GM18909 (cell line): ENCODE measurements around the gene EXOC6.

Source experiments
- ATAC-seq: cut with Tn5 transposase; IDR thresholded peaks from one replicate; pipeline ENCODE4 v1.9.1; 2021; ENCODE audit warnings: mild to moderate bottlenecking; ENCODE audit not compliant: unreplicated experiment, poor library complexity

The EXOC6 gene

DNA sequence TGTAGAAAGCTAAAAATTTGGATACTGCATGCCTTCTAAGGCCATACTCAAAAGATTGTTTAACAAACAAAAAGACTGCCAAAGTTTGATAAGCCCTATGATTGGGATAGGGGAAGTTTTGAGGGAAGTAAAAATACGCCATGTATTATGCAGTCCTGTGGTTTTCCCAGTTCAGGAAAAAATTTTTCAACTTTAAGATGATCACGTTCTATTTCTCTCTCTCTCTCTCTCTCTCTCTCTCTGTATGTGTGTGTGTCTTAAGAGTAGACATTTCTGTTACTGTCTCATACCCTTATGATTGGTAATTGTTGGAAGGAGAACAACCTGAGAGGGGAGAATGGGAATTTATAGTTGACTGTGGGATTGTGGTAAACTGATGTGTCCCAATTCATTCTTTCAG, 143.2 kb downstream of the EXOC6 start:
- ATAC-seq = no peak

DNA sequence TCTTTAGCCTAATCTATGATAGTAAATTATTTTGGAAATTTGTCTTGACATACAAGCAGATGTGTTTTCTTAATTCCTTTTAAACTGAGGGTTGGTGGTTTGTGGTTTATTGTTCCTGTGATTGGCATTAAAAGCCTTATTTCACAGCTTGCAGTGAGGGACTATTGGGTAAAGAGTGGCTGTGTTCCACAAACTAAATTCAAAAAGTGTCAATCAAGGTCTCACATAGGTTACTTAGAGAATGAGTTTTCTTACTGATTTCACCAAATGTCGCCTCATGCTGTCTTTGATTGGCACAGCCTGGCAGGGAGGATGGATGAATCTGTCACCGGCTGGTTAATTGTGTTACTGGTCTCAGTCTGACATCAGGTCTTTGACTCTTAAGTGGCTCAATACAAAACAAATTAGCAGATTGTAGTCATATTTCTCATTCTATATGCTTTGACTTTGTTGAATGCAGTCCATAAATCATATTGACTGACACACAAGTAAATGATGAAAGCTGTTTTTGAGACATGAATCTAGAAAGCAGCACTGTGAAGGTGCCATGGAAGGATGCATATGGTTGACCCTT, 145.5 kb downstream of the EXOC6 start:
- ATAC-seq = no peak

DNA sequence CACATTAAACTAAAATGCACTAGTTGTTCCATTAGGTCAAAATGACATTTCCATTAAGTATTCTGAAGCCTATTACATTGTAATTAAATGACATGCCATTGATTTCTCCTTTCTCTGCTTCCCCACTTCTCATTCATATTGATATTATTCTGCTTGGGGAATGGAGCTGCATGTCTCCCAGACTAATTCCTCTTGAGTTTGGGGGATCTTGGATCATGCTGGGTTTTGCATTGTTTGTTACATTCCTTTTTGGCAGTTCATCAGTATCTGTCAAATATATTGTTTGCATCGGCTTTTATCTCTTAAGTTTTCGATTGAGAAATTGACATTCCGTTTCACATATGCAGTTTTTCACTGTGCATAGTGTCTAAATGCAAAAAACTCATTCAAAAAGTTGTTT, 147.2 kb downstream of the EXOC6 start:
- no peak for ATAC-seq

DNA sequence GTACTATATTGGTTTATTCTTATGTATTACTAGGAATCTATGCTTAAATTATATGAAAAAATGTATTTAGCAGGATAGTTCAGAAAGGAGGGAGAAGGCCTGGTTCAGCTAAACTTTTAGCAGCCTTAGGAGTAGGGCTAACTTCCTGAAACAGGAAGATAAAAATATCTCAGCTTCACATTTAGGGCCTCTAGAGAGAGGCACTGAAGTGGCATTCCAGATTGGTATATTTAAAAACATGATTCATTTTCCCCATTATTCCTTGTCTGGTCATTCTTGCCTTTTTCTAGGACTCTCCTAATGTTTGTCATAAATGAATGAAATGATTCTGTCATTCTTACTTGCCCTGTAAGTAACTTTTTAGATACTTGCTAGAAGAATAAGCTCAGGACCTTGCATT, 149.3 kb downstream of the EXOC6 start:
- no peak for ATAC-seq

DNA sequence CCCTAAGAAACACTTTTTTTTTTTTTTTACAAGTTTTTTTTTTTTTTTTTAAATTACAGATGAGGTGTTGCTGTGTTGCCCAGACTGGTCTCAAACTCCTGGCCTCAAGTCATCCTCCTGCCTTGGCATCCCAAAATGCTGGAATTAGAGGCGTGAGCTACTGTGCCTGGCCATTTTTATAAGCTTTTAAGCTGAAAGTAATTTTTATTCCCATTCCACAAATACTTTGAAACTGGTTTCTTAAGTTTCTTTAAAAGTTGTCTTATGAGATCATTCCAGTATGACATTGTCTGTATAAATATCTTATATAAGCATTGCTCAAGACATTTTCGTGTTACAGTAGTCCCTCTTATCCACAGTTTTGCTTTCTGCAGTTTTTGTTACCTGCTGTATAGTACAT, 150.9 kb downstream of the EXOC6 start:
- no peak for ATAC-seq

DNA sequence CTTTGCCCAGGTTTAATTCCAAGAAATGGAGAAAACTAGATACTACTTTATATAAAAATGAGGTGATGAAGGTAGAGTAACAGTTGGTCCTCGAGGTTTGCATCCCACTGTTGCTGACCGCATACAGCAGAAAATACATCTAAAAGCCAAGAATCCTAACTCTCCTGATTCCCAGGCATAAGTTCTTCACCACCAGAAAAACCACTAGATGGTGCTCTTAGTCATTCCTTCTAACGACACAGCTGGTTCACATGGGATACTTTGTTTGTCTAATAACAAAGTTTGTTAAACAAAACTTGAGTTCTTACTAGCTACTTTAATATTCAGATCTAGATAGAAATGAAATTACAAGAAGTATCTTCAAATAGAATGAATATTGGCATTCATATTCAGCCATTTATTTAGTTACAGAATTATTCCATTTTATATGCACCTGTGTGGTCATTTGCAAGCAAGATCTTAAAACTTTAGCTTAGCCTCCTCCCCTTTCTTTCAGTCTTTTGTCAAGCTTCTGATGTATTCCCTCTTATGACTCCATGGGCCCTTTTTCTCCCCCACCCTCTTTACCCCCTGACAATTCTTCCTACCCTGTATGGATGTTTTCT, 158.2 kb downstream of the EXOC6 start:
- no peak for ATAC-seq

DNA sequence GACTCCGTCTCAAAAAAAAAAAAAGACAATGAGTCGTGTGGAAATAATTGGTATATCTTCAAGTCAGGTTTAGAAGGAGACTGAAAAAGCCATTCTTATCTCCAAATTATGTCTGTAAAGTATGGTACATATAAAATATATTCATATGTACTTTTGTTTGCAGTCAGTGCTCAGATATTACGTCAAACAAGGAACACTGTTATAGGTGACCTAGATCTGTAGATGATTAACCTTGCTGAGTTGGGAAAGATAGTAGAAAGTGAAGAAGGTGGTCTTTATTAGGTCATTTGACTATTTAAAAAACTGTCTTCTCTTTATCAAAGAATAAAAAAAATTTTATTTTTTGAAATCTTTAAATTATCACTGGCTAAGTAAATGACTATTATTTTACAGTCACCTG, 167.4 kb downstream of the EXOC6 start:
- no peak for ATAC-seq

DNA sequence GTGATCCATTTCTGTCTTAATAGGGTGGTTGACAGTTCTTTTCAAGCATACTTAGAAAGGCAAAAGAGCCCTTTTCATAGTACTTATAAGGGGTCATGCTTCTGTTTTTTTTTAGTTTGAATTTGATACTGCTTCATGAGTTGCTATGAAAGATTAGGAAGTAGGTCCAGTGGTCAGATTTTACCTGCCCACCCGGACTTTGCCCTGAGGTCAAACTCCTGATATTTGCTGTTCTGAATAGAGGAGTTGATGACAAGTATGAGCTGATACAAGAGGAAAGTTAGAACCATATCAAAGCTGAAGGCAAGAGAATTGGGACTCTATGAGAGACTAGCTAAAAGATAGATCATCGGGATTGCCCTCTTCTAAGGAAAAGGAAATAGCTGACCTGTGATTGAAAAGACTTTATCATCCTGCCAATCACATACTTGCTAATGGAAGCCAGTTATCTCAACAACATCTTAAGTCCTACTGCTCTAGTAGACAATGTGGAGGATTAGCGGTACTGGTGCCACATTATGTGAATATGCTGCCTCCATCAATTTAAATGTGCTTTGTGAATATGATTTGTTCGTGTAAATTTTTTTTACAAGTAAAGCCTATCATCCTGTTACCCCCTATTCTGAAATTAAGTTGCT, 174.8 kb downstream of the EXOC6 start:
- ATAC-seq = no peak

DNA sequence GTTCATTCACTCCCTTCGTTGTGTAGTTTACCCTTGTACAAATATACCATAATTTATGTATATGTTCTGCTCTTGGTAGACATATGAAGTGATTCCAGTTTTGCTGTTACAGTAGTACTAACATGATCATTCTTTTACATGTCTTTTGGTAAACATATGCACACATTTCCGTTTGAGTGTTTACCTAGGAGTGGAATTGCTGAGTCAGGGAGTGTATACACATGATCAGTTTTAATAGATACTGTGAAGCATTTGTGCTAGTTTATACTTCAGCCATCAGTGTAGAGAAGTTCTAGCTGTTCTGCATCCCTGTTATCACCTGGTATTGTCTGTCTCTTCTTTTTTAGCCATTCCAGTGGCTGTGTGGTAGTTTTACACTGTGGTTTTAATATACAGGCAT, 177.8 kb downstream of the EXOC6 start:
- ATAC-seq = no peak

DNA sequence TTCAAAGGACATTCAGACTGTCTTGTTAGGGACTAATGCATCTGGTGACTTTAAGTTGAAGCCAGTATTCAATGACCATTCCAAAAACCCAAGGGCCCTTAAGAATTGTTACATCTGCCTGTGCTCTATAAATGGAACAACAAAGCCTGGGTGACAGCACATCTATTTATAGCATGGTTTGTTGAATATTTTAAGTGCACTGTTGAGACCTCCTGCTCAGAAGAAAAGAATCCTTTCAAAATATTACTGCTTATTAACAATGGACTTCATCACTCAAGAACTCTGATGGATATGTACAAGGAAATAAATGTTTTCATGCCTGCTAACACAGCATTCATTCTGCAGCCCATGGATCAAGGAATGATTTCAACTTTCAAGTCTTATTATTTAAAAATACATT, 179.2 kb downstream of the EXOC6 start:
- no peak for ATAC-seq

DNA sequence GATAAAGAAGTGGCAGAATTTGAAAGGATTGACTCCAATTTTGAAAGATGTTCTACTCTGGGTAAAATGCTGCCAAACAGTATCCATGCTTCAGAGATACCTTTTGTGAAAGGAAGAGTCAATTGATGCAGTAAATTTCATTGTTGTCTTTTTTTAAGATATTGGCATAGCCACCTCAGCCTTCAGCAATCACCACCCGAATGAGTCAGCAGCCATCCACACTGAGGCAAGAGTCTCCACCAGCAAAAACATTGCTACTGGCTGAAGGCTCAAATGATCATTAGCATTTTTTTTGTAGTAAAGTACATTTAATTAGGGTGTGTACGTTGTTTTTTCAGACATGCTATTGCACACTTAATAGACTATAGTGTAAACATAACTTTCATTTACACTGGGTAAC, 180.6 kb downstream of the EXOC6 start:
- ATAC-seq = no peak

DNA sequence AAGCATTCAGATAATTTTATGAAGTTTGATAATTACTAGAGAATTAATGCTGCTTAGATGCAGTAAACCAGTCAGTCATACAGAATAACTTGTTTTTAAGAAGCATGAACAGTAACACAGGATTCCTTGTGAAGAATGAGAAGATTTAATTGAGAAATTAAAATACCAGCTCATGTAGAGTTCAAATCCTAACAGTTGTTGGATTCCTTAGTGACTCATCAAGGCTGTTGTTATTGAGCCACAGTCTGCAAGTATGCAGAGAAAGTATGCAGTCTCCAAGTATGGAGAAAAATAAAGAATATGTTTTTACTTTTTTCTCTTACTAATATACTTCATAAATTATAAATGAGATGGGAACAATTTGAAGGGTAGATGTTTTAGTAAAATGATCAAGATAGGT, 182.1 kb downstream of the EXOC6 start:
- no peak for ATAC-seq

DNA sequence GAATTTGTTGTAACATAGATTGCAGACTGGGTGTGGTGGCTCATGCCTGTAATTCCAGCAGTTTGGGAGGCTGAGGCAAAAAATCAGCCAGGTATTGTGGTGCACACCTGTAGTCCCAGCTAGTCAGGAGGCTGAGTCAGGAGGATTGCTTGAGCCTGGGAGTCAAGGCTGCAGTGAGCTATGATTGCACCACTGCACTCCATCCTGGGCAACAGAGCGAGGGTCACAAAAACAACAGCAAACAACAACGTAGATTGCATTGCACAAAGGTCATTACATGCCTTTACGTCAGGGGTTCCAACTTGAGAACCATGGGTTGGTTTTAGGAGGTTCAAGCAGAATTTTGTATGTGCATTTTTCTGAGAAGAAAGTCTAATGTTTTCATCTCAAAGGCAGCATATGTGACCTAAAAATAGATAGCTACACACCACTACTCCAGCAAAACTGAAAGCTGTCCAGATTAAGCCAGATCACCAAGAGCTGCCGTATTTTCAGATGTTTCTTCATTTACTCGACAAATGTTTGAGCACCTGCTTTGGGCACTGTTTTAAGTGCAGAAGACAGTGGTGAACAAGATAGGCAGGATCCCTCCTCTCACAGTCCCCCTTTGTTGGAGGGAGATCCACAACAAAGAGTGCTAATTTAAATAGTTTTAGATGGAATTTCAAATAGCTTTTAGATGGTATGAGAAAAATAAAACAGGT, 183.9 kb downstream of the EXOC6 start:
- no peak for ATAC-seq

DNA sequence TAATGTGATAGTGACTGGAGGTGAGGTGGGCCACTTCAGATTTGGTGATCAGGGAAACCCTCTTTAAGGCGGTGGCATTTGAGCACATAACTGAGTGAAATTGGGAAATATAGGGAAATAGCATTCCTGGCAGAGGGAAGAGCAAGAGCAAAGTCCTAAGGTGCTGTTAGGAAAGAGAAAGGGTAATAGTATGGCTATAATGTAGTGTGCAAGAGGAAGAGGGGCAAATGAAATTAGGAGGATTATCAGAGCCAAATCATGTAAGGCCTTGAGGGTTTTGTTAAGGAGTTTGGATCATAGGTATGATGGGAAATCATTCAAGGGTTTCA, 184.5 kb downstream of the EXOC6 start:
- ATAC-seq = no peak

DNA sequence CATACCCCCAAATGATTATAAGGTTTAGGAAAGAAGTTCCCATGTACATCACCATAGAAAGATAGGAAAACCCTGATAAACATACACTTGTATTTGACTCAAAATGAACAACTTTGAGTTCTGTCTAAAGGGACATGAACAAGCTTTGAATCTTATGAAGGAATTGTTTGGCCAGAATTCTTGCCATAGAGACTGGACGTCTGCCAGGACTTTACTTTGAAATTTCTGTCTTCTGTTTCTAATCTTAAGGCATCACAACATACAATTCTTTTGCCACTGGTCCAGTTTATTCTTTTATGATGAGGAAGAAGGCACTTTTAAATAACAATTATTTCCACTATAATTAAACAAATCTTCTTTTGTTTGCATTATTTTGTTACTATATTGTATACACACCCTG, 186.1 kb downstream of the EXOC6 start:
- ATAC-seq = no peak

DNA sequence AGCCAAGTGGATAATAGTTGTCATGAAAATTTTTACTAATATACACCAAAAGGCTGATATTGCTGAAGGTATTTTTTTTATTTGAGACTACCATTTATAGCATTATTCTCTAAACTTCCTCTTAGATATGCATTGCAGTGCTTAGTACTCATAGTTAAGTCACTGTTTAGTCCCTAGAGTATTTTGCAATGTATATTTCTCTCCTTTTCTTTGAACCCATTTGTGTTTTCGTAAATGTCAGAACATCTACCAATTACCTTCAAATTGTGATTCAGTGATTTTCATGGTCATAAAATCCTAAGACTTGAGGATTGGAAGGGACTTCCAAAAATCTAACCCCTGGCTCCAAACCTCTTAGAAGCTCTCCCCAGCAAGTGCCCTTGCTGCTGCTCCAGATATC, 190.8 kb downstream of the EXOC6 start:
- no peak for ATAC-seq

DNA sequence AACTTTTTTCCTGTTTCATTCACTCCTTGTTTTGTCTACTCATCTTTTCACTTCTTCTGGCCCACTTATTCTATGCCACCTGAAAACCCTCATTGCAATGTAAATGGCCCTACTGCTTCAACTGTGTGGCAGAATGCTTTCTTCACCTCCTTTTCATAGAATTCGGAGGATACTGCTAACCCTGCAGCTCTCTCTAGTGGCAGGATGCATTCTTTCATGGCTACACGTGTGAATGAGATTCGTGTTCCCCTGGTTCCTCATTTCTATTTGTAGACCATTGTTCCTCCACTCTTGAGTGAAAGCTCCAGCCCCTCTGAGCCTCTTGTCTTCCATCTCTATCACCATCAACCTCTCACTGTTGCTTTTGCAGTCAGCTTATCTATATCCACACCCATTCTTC, 191.4 kb downstream of the EXOC6 start:
- no peak for ATAC-seq

DNA sequence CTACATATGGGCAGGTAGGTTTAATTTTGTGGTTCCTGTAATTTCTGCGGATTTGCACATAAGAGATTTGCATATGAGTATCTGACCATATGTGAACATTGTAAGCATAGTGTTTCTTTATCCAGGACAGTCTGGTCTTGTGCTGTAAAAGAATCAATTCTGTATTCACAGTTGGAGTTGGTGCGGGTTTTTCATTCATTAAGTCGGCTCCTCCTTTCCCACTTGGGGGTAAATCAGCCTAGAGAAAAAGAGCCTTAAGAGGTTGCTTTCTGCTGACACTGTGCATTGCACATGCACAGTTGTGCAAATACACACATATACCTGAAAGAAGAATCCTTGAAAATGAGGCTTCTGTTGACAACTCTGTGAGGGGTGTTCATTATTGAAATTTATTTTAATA, 206.2 kb downstream of the EXOC6 start:
- no peak for ATAC-seq

DNA sequence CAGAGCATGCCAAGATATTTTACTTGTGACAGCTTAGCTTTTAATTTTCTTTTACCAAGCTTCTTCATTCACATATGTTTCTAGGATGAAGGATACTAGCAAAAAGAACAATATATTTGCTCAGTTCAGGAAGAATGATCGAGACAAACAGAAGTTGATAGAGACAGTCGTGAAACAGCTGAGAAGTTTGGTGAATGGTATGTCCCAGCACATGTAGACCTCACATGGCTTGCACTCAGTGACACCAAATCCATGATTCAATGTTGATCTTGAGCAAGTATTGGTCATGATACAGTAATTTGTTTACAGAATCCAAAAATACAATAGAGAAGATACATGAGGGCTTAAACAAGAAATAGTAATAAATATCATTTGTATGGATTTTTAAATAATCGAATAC, 209.8 kb downstream of the EXOC6 start:
- ATAC-seq = no peak

DNA sequence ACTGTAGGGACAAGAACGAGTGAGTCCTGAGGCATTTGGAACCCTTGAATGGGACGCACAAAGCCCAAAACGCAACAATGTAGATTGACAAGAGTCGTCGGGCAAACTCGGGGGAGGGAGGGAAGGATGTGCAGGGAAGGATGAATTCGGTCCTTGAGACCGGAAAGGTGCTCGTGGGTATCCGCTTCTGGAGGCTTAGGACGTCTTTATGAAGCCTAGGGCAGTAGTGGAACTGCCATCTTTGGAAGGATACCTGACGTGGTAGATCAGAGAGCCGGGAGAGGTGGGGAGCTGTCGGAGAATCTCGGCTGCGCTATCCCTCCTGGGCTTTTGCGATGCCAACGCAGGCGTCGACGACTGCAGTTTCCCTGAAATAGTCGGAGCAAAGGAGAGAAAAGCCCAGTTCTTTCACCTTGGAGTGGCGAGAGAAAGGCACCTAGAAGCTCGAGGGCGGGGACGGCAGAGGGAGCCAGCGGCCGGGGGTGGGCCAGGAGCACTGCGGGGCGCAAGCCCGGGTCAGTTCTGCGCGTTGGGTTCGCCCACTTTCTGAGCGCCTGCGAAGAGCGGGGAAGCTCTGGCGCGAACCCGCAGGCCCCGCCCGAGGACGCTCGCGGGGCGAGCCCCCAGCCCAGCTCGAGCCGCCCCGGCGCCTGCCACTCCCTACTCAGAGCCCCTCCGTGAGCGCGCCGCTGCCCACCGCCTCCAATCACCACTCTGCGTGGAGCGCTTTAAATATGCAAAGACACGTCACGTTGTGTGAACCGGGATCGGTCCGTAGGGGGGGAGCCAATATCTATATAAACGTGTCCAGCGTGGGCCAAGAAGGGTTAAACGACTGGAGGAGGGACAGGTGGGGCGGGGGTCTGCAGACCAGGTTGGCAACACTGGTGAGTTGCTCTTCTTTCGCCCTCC, 211.9 kb downstream of the EXOC6 start, which contains the start of gene CYP26C1:
TSS of gene CYP26C1 (plus strand) at position 824 of the 912 bp plus-strand sequence. CDS start 466 bp downstream, outside the sequence.
- ATAC-seq = no peak
